Thyroid gland (tissue), 4 donors: Measurements from ENCODE around the gene TPD52L2. TPM values are rescaled to one million over a fixed set of nuclear protein-coding genes. Genes with fewer than 3 reads are reported as not detected.
A peak's percentile ranks its signal among the peaks of the same experiment; 100 is the strongest.

ENCODE experiments used
- DNase-seq, 2 donors: peaks; one replicate each; pipeline ENCODE4 v3.0.0-alpha.2; 2019
- H3K27ac ChIP-seq, 3 donors: fragments of 200-600 bp; sonication (generic); 1 replicate in 2 of 3; 2 replicates in 1 of 3; pipeline ENCODE4 v1.5.1; 2016 to 2019; ENCODE audit warnings: mild to moderate bottlenecking in 1 of 3, moderate library complexity in 1 of 3
- H3K27me3 ChIP-seq: fragments of 200-600 bp; sonication (generic); one replicate; pipeline ENCODE4 v1.5.1; 2019
- H3K36me3 ChIP-seq, 2 donors: fragments of 200-600 bp; sonication (generic); one replicate each; pipeline ENCODE4 v1.5.1; 2016 to 2019
- H3K4me1 ChIP-seq, 2 donors: fragments of 200-600 bp; sonication (generic); one replicate each; pipeline ENCODE4 v1.5.1; 2017 to 2019
- H3K4me3 ChIP-seq, 3 donors: fragments of 200-600 bp; sonication (generic); replicated peaks in 1 of 3; 1 replicate in 2 of 3; 2 replicates in 1 of 3; pipeline ENCODE4 v1.5.1; 2016; ENCODE audit warnings: mild to moderate bottlenecking in 1 of 3
- H3K9me3 ChIP-seq: fragments of 200-600 bp; sonication (generic); one replicate; pipeline ENCODE4 v1.5.1; 2017
- POLR2A ChIP-seq, 2 donors: fragments of 450-650 bp; IDR thresholded peaks; one replicate each; pipeline ENCODE4 v1.6.1; 2017; ENCODE audit warnings: antibody characterized with exemption in 2 of 2, mild to moderate bottlenecking in 2 of 2, moderate library complexity in 1 of 2
- WGBS, 2 donors: methylation state at CpG; one replicate each; pipeline ENCODE4 v1.1.5; 2017; 5-methylcytosine and 5-hydroxymethylcytosine counted together
- intact Hi-C: fragments of 100-400 bp; cut with DNase I; formaldehyde crosslinking; loops from one replicate; pipeline ENCODE4 v1.15.1; 2023
- total RNA-seq, 4 donors: library from RNA; depleted of rRNA; stranded (reverse); fragments of >200 nt; gene quantifications; one replicate each; pipeline ENCODE4 v1.2.3, GENCODE V29; 2016
- TF ChIP-seq, protein P1 (sequence below), 6 experiments: fragments of 200-600 bp in 3 of 6; fragments of 450-650 bp in 3 of 6; sonication (generic) in 3 of 6; IDR thresholded peaks; one replicate each; pipeline ENCODE4 v1.5.1; 2016 to 2019; ENCODE audit warnings: antibody characterized with exemption in 6 of 6, mild to moderate bottlenecking in 2 of 6, inconsistent platforms in 1 of 6, moderate library complexity in 1 of 6

Gene TPD52L2
- total RNA-seq, 4 donors from 2014 or later, result 69.4 to 93.3 (median 89.6) TPM

DNA sequence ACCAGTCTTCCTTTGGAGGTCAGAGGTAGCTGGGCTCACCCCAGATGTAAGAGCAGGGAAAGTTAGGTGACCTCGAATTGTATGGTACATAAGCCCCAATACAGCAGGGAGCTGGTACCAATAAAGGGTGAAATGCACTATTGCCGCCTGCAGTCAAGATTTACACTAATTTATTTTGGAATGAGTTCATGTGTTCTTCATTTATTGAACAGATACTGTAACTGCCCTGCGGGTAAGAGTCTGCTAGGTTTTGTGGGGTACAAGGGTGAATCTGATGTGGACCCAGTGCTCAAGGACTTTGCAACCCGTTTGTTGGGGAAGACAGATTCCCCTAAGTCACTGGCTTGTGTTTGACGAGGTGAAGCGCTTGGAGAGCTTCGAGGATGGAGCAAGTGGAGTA lies 27.3 kb downstream of the TPD52L2 start:
- 80 to 87% methylated on average over 6 to 7 of the region's 7 CpGs for WGBS, 2 donors
- intact Hi-C loops, result no loop called here
- no peak for TF ChIP-seq POLR2A (IDR thresholded peaks at IDR 0.05)
- TF ChIP-seq, protein P1, sequence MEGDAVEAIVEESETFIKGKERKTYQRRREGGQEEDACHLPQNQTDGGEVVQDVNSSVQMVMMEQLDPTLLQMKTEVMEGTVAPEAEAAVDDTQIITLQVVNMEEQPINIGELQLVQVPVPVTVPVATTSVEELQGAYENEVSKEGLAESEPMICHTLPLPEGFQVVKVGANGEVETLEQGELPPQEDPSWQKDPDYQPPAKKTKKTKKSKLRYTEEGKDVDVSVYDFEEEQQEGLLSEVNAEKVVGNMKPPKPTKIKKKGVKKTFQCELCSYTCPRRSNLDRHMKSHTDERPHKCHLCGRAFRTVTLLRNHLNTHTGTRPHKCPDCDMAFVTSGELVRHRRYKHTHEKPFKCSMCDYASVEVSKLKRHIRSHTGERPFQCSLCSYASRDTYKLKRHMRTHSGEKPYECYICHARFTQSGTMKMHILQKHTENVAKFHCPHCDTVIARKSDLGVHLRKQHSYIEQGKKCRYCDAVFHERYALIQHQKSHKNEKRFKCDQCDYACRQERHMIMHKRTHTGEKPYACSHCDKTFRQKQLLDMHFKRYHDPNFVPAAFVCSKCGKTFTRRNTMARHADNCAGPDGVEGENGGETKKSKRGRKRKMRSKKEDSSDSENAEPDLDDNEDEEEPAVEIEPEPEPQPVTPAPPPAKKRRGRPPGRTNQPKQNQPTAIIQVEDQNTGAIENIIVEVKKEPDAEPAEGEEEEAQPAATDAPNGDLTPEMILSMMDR (IDR thresholded peaks at IDR 0.05), result no peak
- peaks cover 16 to 34% of the 10 kb centered on the region in 2 donors for H3K36me3 ChIP-seq
- no peak overlapping the region for H3K27ac ChIP-seq
- no peak for DNase-seq
- H3K4me3 ChIP-seq, result no peak overlapping the region
- no peaks in the 10 kb centered on the region for H3K9me3 ChIP-seq
- peaks cover 22 to 32% of the 10 kb centered on the region in 2 donors for H3K4me1 ChIP-seq
- H3K27me3 ChIP-seq, result no peaks in the 10 kb centered on the region

DNA sequence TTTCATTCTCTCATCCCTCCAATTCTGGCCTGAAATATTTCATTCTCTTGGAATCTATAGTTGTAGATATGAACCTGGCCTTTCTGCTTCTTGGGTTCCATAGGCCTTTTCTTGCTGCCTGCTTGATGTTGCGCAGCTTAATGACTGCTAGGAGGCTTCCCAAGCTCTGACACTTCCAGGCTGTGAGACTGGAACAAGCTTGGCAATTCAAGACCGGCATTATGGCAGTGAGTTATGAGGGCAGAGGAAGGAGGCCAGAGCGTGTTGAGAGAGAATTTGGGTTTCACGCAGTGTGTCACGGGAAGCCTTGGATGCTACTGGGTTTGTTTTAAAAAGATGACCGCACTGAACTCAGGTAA lies 28.9 kb downstream of the TPD52L2 start:
- intact Hi-C loops, result no loop called here

DNA sequence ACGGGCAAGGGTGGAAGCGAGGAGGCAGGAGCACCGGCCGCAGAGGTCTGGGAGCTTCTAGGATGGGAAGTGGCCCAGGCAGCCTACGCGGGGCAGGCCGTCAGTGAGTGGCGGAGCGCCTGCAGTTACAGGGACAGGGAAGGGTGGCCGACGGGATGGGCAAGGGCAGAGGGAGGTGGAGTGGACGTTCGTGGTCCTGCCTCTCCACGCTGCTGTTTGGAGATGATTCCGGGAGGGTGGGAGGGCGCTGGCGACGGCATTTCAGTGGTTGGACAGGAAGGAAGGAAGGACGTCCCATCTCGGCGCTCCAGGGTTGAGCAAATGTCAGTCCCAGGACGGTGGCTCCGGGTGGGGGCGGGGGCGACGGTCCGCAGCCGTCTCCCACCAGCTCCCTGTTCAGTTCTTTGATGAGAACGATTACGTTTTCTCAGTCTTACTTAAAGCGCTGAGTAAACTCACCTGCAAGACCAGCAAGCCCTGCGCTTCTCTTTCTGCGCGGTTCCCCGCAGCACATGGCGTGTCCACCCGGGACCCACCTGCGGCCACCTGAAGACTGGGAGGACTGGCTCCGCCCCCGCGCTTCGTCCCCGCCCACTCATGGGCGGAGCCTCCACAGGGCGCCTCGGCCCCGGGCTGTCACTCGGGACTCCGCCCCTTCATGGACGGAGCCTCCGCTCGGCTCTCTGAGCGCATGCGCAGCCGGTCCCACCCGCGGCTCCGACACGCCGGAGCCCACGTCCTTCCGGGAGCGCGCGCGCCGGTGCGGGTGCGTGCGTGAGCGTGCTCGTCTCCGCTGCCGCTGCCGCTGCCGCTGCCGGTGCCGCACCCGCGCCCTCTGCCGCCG lies 29.5 kb downstream of the TPD52L2 start, which contains the start of gene DNAJC5:
Gene DNAJC5, plus strand, starts transcription at position 769 of the 844 bp plus-strand sequence. CDS start 33,220 bp downstream, outside the sequence.
- Histone ChIP-seq H3K4me1 (peaks cover 37 to 38% of the 10 kb centered on the region in 2 donors), H3K36me3 (peaks cover 5 to 20% of the 10 kb centered on the region in 2 donors), H3K27ac (peak within 1 kb of the TSS; percentile 68 to 76 (median 72)), H3K9me3 (no peaks in the 10 kb centered on the region), H3K4me3 (peak within 1 kb of the TSS in 2 of 3 donors; percentile 53 to 69), H3K27me3 (no peaks in the 10 kb centered on the region)
- peak; percentile 96 to 97 for DNase-seq
- intact Hi-C loops, result no loop called here
- TF ChIP-seq, protein P1 (IDR thresholded peaks at IDR 0.05), result no peak
- TF ChIP-seq POLR2A (IDR thresholded peaks at IDR 0.05), result peak in 1 of 2 donors; percentile 85
- WGBS, 2 donors, result 3 to 6% methylated on average over 20 to 32 of the region's 82 CpGs

More for the DNA sequence above, 28.9 kb downstream of the TPD52L2 start:
- H3K27me3 ChIP-seq, result no peaks in the 10 kb centered on the region
- no peak for DNase-seq
- H3K4me3 ChIP-seq, result peak overlapping the region in 1 of 3 donors; percentile 44
- TF ChIP-seq, protein P1 (IDR thresholded peaks at IDR 0.05), result no peak
- no peak for TF ChIP-seq POLR2A (IDR thresholded peaks at IDR 0.05)
- H3K9me3 ChIP-seq, result no peaks in the 10 kb centered on the region
- H3K36me3 ChIP-seq, result peaks cover 9 to 26% of the 10 kb centered on the region in 2 donors
- peaks cover 36 to 37% of the 10 kb centered on the region in 2 donors for H3K4me1 ChIP-seq
- 31 to 38% methylated on average over 6 of the region's 6 CpGs for WGBS, 2 donors
- peak overlapping the region in 2 of 3 donors; percentile 31 to 35 for H3K27ac ChIP-seq

DNA sequence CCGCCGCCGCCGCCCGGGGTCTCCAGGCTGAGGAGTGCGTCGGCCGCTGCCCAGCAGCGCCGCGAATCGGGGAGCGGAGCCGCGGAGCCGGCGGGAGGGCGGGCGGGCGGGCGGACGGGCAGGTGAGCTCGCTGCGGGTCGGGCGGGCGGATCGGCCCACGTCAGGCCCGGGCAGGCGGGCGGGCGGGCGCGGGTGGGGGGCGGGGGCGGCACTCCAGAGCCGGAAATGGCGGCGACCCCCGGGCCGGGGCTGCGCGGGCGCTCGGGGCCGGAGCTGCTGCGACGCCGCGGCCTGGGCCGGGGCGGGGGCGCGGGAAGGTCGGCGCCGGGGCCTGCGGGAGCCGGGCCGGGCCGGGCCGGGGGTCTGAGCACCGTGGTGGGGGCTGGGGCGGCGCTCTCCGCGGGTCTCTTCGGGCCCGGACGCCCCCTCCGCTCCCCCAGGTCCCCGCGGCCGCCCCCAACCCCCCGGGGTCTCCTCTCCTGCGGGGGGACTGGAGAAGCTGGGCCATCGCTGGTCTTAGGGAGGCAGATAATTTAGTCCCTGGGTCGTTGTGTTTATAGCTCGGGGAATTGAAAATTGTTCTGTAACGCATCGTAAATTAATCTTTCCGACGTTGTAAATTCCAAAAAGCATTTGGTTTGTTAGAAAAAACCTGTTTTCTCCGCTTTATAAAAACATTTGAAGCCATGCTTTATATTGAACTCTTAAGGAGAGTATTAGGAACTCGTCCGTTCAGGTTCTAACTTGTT lies 30.3 kb downstream of the TPD52L2 start:
- H3K27ac ChIP-seq, result peak overlapping the region; percentile 68 to 76 (median 72)
- peaks cover 35 to 43% of the 10 kb centered on the region in 2 donors for H3K4me1 ChIP-seq
- 0 to 1% methylated on average over 10 to 12 of the region's 87 CpGs for WGBS, 2 donors

More for the DNA sequence above, 30.3 kb downstream of the TPD52L2 start:
- Histone ChIP-seq H3K27me3 (no peaks in the 10 kb centered on the region), H3K4me3 (peak overlapping the region in 2 of 3 donors; percentile 53 to 69), H3K9me3 (no peaks in the 10 kb centered on the region), H3K36me3 (peaks cover 0 to 12% of the 10 kb centered on the region in 2 donors)
- TF ChIP-seq, protein P1 (IDR thresholded peaks at IDR 0.05), result no peak
- TF ChIP-seq POLR2A (IDR thresholded peaks at IDR 0.05), result no peak
- intact Hi-C loops, result no loop called here
- DNase-seq, result no peak
